HepG2 (cell line): Measurements from ENCODE around the gene MN1. TPM values are rescaled to one million over a fixed set of nuclear protein-coding genes. Genes with fewer than 3 reads are reported as not detected.

Experiments used
- ATF7 ChIP-seq, 2 experiments: fragments of 450-650 bp in 1 of 2; sonication (generic) in 1 of 2; formaldehyde crosslinking in 1 of 2; IDR thresholded peaks; 2 replicates each; pipeline versions ENCODE4 v1.4.0 to v1.6.1; 2016 to 2020; ENCODE audit warnings: antibody characterized with exemption in 1 of 2, mild to moderate bottlenecking in 1 of 2, missing genetic modification reagents in 1 of 2
- KIAA2018 ChIP-seq: sonication (generic); formaldehyde crosslinking; IDR thresholded peaks from 2 replicates; pipeline ENCODE4 v1.5.0; 2020; ENCODE audit warnings: mild to moderate bottlenecking, missing genetic modification reagents, borderline replicate concordance
- MNT ChIP-seq: fragments of 450-650 bp; IDR thresholded peaks from 2 replicates; pipeline ENCODE4 v1.6.1; 2016
- PAF1 ChIP-seq: IDR thresholded peaks from 2 replicates; pipeline ENCODE4 v1.6.1; 2016; ENCODE audit warnings: missing genetic modification reagents, missing compliant biosample characterization
- PRDM4 ChIP-seq: sonication (generic); formaldehyde crosslinking; IDR thresholded peaks from 2 replicates; pipeline ENCODE4 v1.9.0; 2021; ENCODE audit warnings: missing genetic modification reagents, borderline replicate concordance
- ZBTB39 ChIP-seq: sonication (generic); formaldehyde crosslinking; IDR thresholded peaks from 2 replicates; pipeline ENCODE4 v1.5.0; 2020; ENCODE audit warnings: missing genetic modification reagents
- ZEB1 ChIP-seq: IDR thresholded peaks from 2 replicates; pipeline ENCODE4 v1.6.1; 2012; ENCODE audit warnings: mild to moderate bottlenecking, low read depth, inconsistent platforms; ENCODE audit not compliant: insufficient replicate concordance
- ZNF10 ChIP-seq: sonication (generic); formaldehyde crosslinking; IDR thresholded peaks from 2 replicates; pipeline ENCODE4 v1.4.0; 2020; ENCODE audit warnings: mild to moderate bottlenecking, low read depth, missing genetic modification reagents, borderline replicate concordance
- ZNF33A ChIP-seq: sonication (generic); formaldehyde crosslinking; IDR thresholded peaks from 2 replicates; pipeline ENCODE4 v1.5.1; 2020; ENCODE audit warnings: missing genetic modification reagents, mild to moderate bottlenecking, moderate library complexity, borderline replicate concordance
- ZNF383 ChIP-seq: sonication (generic); formaldehyde crosslinking; IDR thresholded peaks from 2 replicates; pipeline ENCODE4 v1.4.0; 2020; ENCODE audit warnings: missing genetic modification reagents, mild to moderate bottlenecking, borderline replicate concordance
- polyA plus RNA-seq, 8 experiments: library from polyadenylated mRNA; depleted of rRNA in 3 of 8; stranded (reverse) in 7 of 8; unstranded in 1 of 8; fragments of >200 nt; fragmentation: Illumina TruSeq in 4 of 8; extraction: Trizol in 4 of 8; gene quantifications; 2 replicates each; pipeline versions ENCODE4 v1.2.1 to v1.2.3, GENCODE V29; 2011 to 2016; ENCODE audit warnings: low read depth in 4 of 8, missing spikeins in 1 of 8, mixed read lengths in 1 of 8; ENCODE audit not compliant: insufficient read depth in 1 of 8
- total RNA-seq, 5 experiments: library from RNA; depleted of rRNA; stranded (reverse); fragments of >200 nt; fragmentation: Illumina TruSeq; extraction: Trizol; gene quantifications; 2 replicates each; pipeline ENCODE4 v1.2.3, GENCODE V29; 2016; ENCODE audit warnings: low read depth in 1 of 5

Gene MN1
- total and polyA plus RNA-seq, 2 of the 13 experiments (the other 11 are each of a cell fraction or from before 2014, with no cell fraction given) = 0.01 TPM; not detected in 1

- TF ChIP-seq ZBTB39 (CRISPR knock-in tag) (no peak), PRDM4 (CRISPR knock-in tag) (no peak), ZEB1 (no peak), PAF1 (no peak), ZNF383 (no peak), ZNF33A (CRISPR knock-in tag) (no peak), MNT (no peak), ATF7 (IDR thresholded peaks at IDR 0.05) (no peak), ATF7 (CRISPR knock-in tag; IDR thresholded peaks at IDR 0.05) (no peak), KIAA2018 (CRISPR knock-in tag) (no peak), ZNF10 (CRISPR knock-in tag) (no peak)
These were observed 10.2 kb upstream of the MN1 start (continued) for GRCh38 chr22:27811778-27812177.
